K562 treated with DMSO at 1 percent for 4 hours (cell line): ENCODE results near the gene MAP3K5. TPM values are rescaled to one million over a fixed set of nuclear protein-coding genes. Genes with fewer than 3 reads are reported as not detected.

Source experiments
- total RNA-seq: library from RNA; unstranded; fragments of 300-600 nt; gene quantifications from 2 replicates; pipeline ENCODE4 v1.2.3, GENCODE V29; 2022; ENCODE audit not compliant: insufficient read depth

Gene MAP3K5, protein sequence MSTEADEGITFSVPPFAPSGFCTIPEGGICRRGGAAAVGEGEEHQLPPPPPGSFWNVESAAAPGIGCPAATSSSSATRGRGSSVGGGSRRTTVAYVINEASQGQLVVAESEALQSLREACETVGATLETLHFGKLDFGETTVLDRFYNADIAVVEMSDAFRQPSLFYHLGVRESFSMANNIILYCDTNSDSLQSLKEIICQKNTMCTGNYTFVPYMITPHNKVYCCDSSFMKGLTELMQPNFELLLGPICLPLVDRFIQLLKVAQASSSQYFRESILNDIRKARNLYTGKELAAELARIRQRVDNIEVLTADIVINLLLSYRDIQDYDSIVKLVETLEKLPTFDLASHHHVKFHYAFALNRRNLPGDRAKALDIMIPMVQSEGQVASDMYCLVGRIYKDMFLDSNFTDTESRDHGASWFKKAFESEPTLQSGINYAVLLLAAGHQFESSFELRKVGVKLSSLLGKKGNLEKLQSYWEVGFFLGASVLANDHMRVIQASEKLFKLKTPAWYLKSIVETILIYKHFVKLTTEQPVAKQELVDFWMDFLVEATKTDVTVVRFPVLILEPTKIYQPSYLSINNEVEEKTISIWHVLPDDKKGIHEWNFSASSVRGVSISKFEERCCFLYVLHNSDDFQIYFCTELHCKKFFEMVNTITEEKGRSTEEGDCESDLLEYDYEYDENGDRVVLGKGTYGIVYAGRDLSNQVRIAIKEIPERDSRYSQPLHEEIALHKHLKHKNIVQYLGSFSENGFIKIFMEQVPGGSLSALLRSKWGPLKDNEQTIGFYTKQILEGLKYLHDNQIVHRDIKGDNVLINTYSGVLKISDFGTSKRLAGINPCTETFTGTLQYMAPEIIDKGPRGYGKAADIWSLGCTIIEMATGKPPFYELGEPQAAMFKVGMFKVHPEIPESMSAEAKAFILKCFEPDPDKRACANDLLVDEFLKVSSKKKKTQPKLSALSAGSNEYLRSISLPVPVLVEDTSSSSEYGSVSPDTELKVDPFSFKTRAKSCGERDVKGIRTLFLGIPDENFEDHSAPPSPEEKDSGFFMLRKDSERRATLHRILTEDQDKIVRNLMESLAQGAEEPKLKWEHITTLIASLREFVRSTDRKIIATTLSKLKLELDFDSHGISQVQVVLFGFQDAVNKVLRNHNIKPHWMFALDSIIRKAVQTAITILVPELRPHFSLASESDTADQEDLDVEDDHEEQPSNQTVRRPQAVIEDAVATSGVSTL (N-terminal part only)
- total RNA-seq = 2.8 and 3.6 TPM in 2 replicates

DNA sequence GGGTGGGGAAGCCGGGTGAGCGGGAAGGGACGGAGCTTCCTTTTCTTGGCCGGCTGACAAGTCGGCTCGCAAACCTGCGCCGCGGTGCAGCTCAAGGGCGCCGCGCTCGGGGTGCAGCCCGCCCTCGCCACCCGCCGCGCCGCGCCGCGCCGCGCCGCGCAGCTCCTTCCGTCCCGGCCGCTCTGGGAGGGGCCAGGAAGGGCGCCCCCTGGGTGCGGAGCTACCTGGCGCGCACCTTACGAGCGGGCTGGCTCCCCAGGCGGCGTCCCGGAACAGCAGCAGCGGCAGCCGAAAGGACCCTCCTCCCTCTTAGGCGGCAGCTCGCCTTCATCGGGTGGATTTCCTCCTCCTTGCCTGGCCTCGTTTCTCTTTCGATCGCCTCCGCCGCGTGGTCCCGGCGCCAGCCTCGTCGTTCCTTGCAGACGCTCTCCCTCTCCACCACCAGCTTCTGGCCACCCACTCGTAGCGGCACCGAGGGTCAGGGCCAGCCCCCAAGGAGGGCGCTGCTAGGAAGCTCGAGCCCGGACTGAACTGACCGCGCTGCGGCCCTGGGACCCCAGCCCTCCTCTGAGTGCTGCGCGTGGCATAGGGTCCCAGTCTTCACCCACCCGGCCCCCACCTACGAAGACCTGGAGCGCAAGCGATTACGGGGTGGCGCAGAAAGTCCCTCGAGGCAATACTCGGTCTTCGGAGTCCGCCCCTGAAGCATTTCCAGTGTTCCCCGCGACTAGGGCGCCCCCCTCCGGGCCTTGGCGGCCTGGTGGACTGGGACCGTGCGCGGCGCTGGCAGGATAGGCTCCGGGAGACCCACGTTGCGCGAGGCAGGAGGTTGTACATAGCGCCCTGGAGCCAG lies at the start of gene MAP3K5:
MAP3K5 (minus strand) TSS at position 68 of the 853 bp plus-strand sequence. CDS start 320 bp downstream, outside the sequence.

DNA sequence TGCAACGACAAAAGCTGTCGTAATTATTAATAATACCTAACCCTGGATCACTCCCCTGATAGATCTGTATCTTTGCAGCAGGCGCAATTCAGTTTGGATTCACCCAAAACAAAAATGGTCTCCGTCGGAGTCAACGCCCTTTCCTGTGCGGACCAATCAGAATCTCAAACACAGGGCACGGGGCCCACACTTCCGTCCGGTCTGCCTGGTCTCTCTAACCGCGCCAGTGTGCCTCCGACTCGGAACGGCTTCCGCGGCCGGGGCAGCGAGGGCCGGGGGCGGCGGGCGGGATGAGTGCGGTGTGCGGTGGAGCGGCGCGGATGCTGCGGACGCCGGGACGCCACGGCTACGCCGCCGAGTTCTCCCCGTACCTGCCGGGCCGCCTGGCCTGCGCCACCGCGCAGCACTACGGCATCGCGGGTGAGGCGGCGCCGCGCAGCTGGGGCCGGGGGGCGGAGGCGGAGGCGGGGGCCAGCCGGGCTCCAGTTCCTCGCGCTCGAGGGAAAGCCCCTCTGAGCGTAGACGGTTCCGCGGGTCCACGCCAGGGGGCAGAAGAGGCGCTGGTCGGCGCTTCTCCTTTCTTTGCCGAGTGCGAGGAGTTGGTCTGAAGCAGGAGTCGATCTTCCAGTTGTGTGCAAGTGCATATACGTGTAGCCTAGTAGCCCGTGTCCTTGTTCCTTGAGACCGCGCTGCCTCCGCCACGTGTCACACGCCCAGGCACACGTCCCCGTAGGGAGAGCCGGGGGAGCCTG lies 30.3 kb upstream of the MAP3K5 start, which contains the start of gene PEX7:
PEX7 (plus strand) TSS at position 217 of the 752 bp plus-strand sequence; CDS start at position 291, 74 bp downstream.

DNA sequence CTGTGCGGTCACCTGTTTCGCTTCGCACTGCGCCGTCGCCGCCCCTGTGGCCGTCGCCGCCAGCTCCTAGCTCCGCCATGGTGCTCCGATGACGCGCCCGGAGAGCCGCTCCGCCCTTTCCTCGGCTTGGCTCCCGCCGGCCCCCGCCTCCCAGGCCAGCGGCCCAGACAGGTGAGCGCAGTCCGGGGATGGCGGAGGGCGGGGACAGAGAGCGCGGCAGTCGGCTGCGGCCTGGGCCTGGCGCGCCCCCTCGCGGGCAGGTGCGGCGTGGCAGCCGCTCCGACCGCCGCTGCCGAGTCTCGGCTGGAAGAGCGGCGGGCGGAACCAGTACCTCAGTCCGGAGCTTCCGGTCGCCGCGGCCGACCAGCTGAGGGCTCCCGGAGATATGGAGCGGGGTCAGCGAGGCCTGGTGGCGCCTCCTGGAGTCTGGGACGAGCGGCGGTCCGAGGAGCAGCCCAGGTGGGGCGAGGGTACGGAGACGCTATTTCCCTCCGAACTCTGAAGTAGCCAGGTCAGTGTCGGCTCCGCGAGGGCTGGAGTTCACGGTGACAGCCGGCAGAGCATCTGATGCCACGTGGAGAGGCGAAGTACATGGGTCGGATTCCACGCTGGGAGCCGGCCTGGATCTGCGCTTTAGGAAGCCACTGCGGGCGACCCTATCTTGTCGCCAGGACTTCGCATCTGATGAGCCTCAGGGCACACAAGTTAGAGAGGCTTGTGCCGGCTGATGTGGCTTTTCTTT lies 241.8 kb downstream of the MAP3K5 start, which contains the start of gene MAP7:
MAP7 (minus strand) TSS at position 93 of the 742 bp plus-strand sequence; CDS start at position 79, 14 bp downstream.

Other genes starting within 250 kb of the MAP3K5 start
- gene MAP7, start 242.1 kb downstream of the MAP3K5 start, total RNA-seq = 7.2 and 9.5 TPM in 2 replicates
- 4.3 and 6.4 TPM in 2 replicates for gene PEX7, start 30.1 kb upstream of the MAP3K5 start, total RNA-seq
- gene SLC35D3, start 129.8 kb upstream of the MAP3K5 start, total RNA-seq = not detected in 2 replicates